GM21367 (cell line): ENCODE results near the gene ANGPTL4.
"Not testable (repeated sequence)": the region's sequence is repeated elsewhere in the genome, so short reads cannot be mapped to it uniquely, and the experiment has no call there.

Experiments
- ATAC-seq: cut with Tn5 transposase; IDR thresholded peaks from one replicate; pipeline ENCODE4 v1.9.1; 2021; ENCODE audit not compliant: unreplicated experiment

Gene ANGPTL4

DNA sequence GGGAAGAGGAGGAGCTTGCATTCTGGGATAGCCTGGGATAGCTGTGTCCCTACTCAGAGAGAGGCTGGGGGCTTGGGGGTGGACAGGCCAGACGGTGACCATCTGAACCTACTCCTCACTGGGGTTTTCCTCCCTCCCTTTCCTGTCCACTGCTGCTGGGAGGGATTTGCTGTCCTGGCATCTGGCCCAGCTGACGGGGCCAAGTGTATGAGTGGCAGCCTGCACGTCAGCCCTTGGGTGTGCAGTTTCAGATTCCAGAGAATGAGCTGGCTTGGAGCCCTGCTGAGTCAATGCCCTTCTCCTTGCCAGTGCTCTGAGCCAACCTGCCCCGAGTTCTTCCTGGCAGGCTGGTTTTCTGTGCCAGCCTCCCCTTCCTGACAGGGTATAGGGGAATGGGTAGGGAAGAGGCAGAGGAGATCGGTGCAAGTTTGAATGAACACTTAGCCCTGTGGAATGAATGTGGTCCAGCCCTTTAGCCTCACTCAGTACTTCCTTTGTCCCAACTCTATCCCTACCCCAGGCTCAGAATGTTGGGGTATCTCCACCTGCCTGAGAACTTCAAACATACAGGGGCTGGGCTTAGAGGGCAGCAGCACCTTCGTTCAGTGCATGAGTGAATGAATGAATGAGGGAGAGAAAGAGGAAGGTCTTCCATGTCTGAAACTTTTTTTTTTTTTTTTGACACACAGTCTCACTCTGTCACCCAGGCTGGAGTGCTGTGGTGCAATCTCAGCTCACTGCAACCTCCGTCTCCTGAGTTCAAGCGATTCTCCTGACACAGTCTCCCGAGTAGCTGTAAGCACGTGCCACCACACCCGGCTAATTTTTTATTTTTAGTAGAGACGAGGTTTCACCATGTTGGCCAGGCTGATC lies 1.8 kb upstream of the ANGPTL4 start:
- ATAC-seq: no peak

- ATAC-seq: no peak
Measured at GRCh38 chr19:8366121-8366581, 2.2 kb downstream of the ANGPTL4 start.

GRCh38 chr19:8366961-8367326 lies 3.0 kb downstream of the ANGPTL4 start:
- no peak for ATAC-seq

- no peak for ATAC-seq
Measured at GRCh38 chr19:8367327-8368001, 3.5 kb downstream of the ANGPTL4 start.

DNA sequence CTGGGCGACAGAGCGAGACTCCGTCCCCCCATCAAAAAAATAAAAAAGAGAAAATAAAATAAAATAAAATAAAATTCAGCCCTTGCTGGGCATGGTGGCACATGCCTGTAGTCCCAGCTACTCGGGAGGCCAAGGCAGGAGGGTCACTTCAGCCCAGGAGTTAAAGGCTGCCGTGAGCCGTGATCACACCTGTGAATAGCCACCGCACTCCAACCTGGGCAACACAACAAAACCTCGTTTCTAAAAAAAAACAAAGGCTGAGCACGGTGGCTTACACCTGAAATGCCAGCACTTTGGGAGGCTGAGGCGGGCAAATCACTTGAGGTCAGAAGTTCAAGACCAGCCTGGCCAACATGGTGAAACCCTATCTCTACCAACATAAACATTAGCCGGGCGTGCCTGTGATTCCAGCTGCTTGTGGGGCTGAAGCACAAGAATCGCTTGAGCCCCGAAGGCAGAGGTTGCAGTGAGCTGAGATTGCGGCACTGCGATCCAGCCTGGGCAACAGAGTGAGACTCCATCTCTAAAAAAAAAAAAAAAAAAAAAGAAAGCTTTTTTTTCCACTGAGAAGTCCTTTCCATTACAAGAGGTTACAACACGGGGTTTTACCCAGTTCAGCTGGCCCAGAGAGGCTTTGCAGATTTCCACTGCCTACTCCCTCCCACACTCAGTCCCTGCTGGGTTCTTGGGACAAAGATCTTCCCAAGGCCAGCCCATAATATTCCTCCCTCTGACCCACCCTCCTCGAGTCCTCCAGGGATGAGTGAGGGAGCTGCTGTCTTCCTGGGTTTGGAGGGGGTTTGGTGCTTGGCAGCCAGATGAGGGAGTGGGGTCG lies 6.4 kb downstream of the ANGPTL4 start:
- ATAC-seq: no peak

- no peak for ATAC-seq
Measured at GRCh38 chr19:8371011-8371804, 7.3 kb downstream of the ANGPTL4 start.

DNA sequence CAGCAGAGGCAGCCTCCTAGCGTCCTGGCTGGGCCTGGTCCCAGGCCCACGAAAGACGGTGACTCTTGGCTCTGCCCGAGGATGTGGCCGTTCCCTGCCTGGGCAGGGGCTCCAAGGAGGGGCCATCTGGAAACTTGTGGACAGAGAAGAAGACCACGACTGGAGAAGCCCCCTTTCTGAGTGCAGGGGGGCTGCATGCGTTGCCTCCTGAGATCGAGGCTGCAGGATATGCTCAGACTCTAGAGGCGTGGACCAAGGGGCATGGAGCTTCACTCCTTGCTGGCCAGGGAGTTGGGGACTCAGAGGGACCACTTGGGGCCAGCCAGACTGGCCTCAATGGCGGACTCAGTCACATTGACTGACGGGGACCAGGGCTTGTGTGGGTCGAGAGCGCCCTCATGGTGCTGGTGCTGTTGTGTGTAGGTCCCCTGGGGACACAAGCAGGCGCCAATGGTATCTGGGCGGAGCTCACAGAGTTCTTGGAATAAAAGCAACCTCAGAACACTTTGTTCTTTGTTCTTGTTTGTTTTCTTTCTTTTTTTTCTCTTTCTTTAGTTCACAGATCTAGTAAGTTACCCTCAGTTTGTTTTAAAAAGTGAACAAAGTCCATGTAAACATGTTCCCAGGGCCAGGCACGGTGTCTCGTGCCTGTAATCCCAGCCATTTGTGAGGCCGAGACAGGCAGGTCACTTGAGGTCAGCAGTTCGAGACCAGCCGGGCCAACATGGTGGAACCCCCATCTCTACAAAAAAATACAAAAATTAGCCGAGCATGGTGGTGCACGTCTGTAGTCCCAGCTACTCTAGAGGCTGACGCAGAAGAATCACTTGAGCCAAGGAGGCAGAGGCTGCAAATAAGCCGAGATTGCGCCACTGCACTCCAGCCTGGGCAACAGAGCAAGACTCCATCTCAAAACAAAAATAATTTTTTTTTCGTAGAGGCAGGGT lies 10.2 kb downstream of the ANGPTL4 start:
- no peak for ATAC-seq

- not testable (repeated sequence) for ATAC-seq
Measured at GRCh38 chr19:8375766-8376165, 11.8 kb downstream of the ANGPTL4 start.

DNA sequence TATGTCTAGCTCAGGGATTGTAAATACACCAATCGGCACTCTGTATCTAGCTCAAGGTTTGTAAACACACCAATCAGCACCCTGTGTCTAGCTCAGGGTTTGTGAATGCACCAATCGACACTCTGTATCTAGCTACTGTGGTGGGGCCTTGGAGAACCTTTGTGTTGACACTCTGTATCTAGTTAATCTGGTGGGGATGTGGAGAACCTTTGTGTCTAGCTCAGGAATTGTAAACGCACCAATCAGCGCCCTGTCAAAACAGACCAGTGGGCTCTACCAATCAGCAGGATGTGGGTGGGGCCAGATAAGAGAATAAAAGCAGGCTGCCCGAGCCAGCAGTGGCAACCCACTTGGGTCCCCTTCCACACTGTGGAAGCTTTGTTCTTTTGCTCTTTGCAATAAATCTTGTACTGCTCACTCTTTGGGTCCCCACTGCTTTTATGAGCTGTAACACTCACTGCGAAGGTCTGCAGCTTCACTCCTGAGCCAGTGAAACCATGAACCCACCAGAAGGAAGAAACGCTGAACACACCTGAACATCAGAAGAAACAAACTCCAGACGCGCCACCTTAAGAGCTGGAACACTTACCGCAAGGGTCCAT lies 12.5 kb downstream of the ANGPTL4 start:
- ATAC-seq: not testable (repeated sequence)

DNA sequence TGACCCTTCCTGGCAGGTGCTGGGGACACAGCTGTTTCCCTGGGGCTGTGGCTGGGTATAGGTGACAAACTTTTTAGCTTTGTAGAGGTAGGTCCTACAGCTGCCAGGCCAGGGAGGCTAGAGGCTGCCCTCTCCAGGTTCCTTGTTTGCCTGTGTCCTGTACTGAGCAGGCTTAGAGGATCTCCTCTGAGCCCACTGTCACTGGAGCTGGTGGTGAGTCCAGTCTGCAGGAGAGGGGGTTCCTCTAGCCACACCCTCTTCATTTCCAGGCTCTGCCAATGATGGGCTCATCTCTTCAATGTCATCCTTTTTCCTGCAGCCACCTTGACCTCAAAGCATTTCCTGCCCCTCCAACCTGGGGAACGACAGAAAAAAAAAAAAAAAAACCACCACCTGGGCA lies 13.6 kb downstream of the ANGPTL4 start:
- no peak for ATAC-seq

DNA sequence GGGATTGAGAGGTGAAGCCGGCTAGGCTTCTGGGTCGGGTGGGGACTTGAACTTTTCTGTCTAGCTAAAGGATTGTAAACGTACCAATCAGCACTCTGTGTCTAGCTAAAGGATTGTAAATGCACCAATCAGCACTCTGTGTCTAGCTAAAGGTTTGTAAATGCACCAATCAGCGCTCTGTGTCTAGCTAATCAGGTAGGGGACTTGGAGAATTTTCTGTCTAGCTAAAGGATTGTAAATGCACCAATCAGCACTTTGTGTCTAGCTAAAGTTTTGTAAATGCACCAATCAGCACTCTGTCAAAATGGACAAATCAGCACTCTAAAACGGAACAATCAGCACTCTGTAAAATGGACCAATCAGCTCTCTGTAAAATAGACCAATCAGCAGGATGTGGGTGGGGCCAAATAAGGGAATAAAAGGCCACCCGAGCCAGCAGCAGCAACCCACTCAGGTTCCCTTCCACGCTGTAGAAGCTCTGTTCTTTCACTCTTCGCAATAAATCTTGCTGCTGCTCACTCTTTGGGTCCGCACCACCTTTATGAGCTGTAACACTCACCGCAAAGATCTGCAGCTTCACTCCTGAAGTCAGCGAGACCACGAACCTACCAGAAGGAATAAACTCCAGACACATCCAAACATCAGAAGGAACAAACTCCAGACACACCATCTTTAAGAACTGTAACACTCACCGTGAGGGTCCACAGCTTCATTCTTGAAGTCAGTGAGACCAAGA lies 15.4 kb downstream of the ANGPTL4 start:
- ATAC-seq: not testable (repeated sequence)

GRCh38 chr19:8384569-8384968 lies 20.6 kb downstream of the ANGPTL4 start:
- not testable (repeated sequence) for ATAC-seq

- ATAC-seq: not testable (repeated sequence)
Measured at GRCh38 chr19:8385103-8385502, 21.1 kb downstream of the ANGPTL4 start.

DNA sequence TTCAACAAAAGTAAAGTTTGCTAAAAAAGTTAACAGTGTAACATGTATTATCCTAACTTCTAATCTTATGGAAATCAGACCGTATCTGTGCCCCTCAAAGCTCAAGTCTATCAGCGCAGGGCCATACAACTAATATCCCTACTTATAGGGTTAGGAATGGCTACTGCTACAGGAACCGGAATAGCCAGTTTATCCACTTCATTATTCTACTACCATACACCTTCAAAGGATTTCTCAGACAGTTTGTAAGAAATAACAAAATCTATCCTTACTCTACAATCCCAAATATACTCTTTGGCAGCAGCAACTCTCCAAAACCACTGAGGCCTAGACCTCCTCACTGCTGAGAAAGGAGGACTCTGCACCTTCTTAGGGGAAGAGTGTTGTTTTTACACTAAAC lies 21.6 kb downstream of the ANGPTL4 start:
- not testable (repeated sequence) for ATAC-seq

DNA sequence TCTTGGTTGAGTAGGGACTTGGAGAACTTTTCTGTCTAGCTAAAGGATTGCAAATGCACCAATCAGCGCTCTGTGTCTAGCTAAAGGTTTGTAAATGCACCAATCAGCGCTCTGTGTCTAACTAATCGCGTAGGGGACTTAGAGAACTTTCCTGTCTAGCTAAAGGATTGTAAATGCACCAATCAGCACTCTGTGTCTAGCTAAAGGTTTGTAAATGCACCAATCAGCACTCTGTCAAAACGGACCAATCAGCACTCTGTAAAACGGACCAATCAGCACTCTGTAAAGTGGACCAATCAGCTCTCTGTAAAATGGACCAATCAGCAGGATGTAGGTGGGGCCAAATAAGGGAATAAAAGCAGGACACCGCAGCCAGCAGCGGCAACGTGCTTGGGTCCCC lies 22.5 kb downstream of the ANGPTL4 start:
- not testable (repeated sequence) for ATAC-seq

GRCh38 chr19:8386990-8387389 lies 23.0 kb downstream of the ANGPTL4 start:
- no peak for ATAC-seq

- no peak for ATAC-seq
Measured at GRCh38 chr19:8387688-8388611, 24.0 kb downstream of the ANGPTL4 start.
